ENCODE data around the gene PAX9. TPM values are rescaled to one million over a fixed set of nuclear protein-coding genes. Genes with fewer than 3 reads are reported as not detected.

The PAX9 gene
- total and polyA plus RNA-seq, 10 donors = 0.02 to 0.43 (median 0.07) TPM; not detected in 3

DNA sequence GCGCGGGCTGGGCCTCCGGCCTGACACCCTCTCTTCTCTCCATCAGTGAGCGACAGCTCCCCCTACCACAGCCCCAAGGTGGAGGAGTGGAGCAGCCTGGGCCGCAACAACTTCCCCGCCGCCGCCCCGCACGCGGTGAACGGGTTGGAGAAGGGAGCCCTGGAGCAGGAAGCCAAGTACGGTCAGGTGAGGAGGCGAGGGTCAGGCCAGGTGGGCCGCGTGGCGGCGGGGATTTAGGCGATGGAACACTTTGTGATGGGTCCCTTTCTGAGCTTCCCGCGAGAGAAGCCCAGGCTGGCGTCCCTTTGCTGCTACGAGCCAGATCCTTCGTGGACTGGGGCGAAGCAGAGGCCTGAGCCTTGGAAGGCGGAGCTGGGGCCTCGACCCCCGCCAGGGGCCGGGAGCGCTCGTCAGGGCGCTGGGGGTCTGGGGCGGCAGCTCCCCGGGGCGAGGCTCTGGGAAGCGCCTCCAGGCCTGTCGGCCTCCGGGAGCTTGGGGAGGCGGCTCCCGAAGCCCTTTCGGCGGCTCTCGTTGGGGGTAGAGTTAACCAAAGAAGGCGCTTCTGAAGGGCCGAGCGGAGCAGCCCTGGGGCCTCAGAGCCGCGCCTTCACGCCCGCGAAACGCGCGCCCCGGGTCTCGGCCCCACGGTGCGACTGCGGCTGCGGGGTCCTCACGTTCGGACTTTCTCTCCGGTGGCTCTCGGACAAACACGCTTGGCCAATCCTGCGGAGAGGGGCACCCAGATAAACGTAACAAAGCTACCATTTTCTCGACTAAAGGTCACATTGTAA lies 5.0 kb downstream of the PAX9 start:
- TF ChIP-seq POLR2AphosphoS5 (IDR thresholded peaks at IDR 0.05) (no peak), POLR2A (IDR thresholded peaks at IDR 0.05) (no peak)
- TF ChIP-seq, protein P1, sequence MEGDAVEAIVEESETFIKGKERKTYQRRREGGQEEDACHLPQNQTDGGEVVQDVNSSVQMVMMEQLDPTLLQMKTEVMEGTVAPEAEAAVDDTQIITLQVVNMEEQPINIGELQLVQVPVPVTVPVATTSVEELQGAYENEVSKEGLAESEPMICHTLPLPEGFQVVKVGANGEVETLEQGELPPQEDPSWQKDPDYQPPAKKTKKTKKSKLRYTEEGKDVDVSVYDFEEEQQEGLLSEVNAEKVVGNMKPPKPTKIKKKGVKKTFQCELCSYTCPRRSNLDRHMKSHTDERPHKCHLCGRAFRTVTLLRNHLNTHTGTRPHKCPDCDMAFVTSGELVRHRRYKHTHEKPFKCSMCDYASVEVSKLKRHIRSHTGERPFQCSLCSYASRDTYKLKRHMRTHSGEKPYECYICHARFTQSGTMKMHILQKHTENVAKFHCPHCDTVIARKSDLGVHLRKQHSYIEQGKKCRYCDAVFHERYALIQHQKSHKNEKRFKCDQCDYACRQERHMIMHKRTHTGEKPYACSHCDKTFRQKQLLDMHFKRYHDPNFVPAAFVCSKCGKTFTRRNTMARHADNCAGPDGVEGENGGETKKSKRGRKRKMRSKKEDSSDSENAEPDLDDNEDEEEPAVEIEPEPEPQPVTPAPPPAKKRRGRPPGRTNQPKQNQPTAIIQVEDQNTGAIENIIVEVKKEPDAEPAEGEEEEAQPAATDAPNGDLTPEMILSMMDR (IDR thresholded peaks at IDR 0.05 in 8 of 11, conservative IDR thresholded peaks at IDR 0.05 in 3 of 11) = no peak
- Histone ChIP-seq H3K4me3 (peak overlapping the region in 1 of 8 donors; percentile 11), H3K27ac (no peak overlapping the region), H3K27me3 (replicated peaks in 1 of 7) (peaks cover 6 to 100% (median 82%) of the 10 kb centered on the region in 7 donors), H3K36me3 (no peaks in the 10 kb centered on the region), H3K9me3 (peaks cover 0 to 21% (median 0%) of the 10 kb centered on the region in 8 donors), H3K4me1 (peaks cover 4 to 47% (median 29%) of the 10 kb centered on the region in 6 donors)
- no peak for DNase-seq
- intact Hi-C loops (cut with DNase I; ENCODE audit: low total_unique reads) = no loop called here
- 7 to 18% (median 11%) methylated on average over 44 to 68 of the region's 68 CpGs for WGBS, 5 donors

DNA sequence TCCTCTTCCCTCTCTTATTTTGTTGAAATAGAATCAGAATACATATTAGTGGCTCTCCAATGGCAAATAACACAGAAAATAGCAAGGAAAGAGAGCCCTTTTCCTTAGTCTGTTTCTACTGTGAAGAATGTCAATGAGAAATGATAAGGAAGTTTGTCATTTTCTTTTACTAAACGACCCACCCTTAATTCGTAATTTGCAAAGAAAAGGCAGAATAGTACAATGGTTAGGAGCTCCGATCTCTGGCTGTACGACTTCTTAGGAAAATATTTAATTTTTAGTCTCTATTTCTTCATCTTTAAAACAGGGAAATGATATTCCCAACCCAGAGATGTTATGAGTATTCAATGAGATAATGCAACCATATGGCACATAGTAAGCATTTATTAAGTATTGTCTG lies 6.0 kb downstream of the PAX9 start:
- intact Hi-C loops (cut with DNase I; ENCODE audit: low total_unique reads) = no loop called here
- peaks cover 4 to 36% (median 19%) of the 10 kb centered on the region in 6 donors for H3K4me1 ChIP-seq
- DNase-seq = no peak
- WGBS, 5 donors = 14 to 20% (median 15%) methylated on average over 4 of the region's 4 CpGs
- peaks cover 6 to 100% (median 72%) of the 10 kb centered on the region in 7 donors for H3K27me3 ChIP-seq (replicated peaks in 1 of 7)
- no peak overlapping the region for H3K4me3 ChIP-seq
- no peaks in the 10 kb centered on the region for H3K36me3 ChIP-seq
- H3K9me3 ChIP-seq = peaks cover 0 to 15% (median 0%) of the 10 kb centered on the region in 8 donors
- TF ChIP-seq POLR2AphosphoS5 (IDR thresholded peaks at IDR 0.05) (no peak), POLR2A (IDR thresholded peaks at IDR 0.05) (no peak)
- TF ChIP-seq, protein P1 (IDR thresholded peaks at IDR 0.05 in 8 of 11, conservative IDR thresholded peaks at IDR 0.05 in 3 of 11) = no peak
- H3K27ac ChIP-seq = no peak overlapping the region

- no peak for DNase-seq
- 63 to 69% (median 66%) methylated on average over 3 of the region's 3 CpGs for WGBS, 5 donors
- Histone ChIP-seq H3K4me3 (no peak overlapping the region), H3K27ac (no peak overlapping the region), H3K9me3 (peaks cover 0 to 8% (median 0%) of the 10 kb centered on the region in 8 donors), H3K36me3 (no peaks in the 10 kb centered on the region), H3K4me1 (peaks cover 0 to 9% (median 3%) of the 10 kb centered on the region in 6 donors), H3K27me3 (replicated peaks in 1 of 7) (peaks cover 5 to 95% (median 42%) of the 10 kb centered on the region in 7 donors)
- TF ChIP-seq POLR2A (IDR thresholded peaks at IDR 0.05) = no peak
- TF ChIP-seq POLR2AphosphoS5 (IDR thresholded peaks at IDR 0.05) = no peak
- TF ChIP-seq, protein P1 (IDR thresholded peaks at IDR 0.05 in 8 of 11, conservative IDR thresholded peaks at IDR 0.05 in 3 of 11) = no peak
- intact Hi-C loops (cut with DNase I; ENCODE audit: low total_unique reads) = no loop called here
These were observed 9.5 kb downstream of the PAX9 start for GRCh38 chr14:36671149-36671548.

DNA sequence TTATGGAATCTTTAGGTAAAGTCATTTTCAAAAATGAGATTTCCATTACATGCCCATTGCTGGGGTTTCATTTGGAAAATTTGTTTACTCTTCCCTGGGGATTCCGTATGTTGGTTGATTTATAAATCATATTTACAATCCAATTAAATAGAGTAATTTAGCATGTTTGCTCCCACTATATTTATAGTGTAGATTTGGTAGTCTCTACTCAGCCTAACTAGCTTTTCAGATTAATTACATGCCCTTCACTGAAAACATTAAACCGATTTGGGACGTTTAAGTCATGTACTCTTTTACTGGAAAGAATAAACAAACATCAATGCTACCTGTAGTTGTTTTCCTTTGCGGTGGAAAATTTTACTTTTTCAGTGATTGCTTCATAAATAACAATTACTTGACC lies 10.4 kb downstream of the PAX9 start:
- H3K27ac ChIP-seq = no peak overlapping the region
- intact Hi-C loops (cut with DNase I; ENCODE audit: low total_unique reads) = no loop called here
- H3K36me3 ChIP-seq = no peaks in the 10 kb centered on the region
- H3K4me1 ChIP-seq = no peaks in the 10 kb centered on the region
- DNase-seq = no peak
- H3K4me3 ChIP-seq = no peak overlapping the region
- H3K27me3 ChIP-seq (replicated peaks in 1 of 7) = peaks cover 0 to 95% (median 36%) of the 10 kb centered on the region in 7 donors
- H3K9me3 ChIP-seq = no peaks in the 10 kb centered on the region
- TF ChIP-seq POLR2A (IDR thresholded peaks at IDR 0.05) (no peak), POLR2AphosphoS5 (IDR thresholded peaks at IDR 0.05) (no peak)
- TF ChIP-seq, protein P1 (IDR thresholded peaks at IDR 0.05 in 8 of 11, conservative IDR thresholded peaks at IDR 0.05 in 3 of 11) = no peak
- WGBS, 5 donors = 79 to 88% (median 83%) methylated on average over 4 of the region's 4 CpGs

Measured in spleen (tissue), 11 donors.